IPS-18c (cell line): ENCODE results near the gene CIDEB.
A peak's percentile ranks its signal among the peaks of the same experiment; 100 is the strongest.

Experiments used
- H3K4me3 ChIP-seq: 2 replicates; pipeline ENCODE4 v1.7.0; 2013; ENCODE audit warnings: low read depth, mild to moderate bottlenecking, low read length, moderate library complexity; ENCODE audit not compliant: insufficient read depth
- H3K9me3 ChIP-seq: one replicate; pipeline ENCODE4 v1.6.1; 2013; ENCODE audit warnings: mild to moderate bottlenecking, low read length, moderate library complexity; ENCODE audit not compliant: control insufficient read depth, insufficient read depth

CIDEB gene

GRCh38 chr14:24300326-24300980, 7.3 kb downstream of the CIDEB start:
- H3K4me3 ChIP-seq, result peak overlapping the region; percentile 92

GRCh38 chr14:24299255-24300191, 8.3 kb downstream of the CIDEB start, which contains the start of the genes DHRS1 and NOP9:
Gene DHRS1 (minus strand): TSS chr14:24299780. CDS start chr14:24299106, 674 bp downstream.
Gene NOP9 (plus strand): TSS chr14:24299850. CDS start chr14:24299955, 105 bp downstream.
- Histone ChIP-seq H3K9me3 (no peaks in the 10 kb centered on the region), H3K4me3 (peak within 1 kb of the TSS; percentile 92)

More at GRCh38 chr14:24300326-24300980, 7.3 kb downstream of the CIDEB start:
- no peaks in the 10 kb centered on the region for H3K9me3 ChIP-seq

- Histone ChIP-seq H3K4me3 (peak overlapping the region; percentile 92), H3K9me3 (no peaks in the 10 kb centered on the region)
Observed at GRCh38 chr14:24298892-24299254, 8.9 kb downstream of the CIDEB start.

DNA sequence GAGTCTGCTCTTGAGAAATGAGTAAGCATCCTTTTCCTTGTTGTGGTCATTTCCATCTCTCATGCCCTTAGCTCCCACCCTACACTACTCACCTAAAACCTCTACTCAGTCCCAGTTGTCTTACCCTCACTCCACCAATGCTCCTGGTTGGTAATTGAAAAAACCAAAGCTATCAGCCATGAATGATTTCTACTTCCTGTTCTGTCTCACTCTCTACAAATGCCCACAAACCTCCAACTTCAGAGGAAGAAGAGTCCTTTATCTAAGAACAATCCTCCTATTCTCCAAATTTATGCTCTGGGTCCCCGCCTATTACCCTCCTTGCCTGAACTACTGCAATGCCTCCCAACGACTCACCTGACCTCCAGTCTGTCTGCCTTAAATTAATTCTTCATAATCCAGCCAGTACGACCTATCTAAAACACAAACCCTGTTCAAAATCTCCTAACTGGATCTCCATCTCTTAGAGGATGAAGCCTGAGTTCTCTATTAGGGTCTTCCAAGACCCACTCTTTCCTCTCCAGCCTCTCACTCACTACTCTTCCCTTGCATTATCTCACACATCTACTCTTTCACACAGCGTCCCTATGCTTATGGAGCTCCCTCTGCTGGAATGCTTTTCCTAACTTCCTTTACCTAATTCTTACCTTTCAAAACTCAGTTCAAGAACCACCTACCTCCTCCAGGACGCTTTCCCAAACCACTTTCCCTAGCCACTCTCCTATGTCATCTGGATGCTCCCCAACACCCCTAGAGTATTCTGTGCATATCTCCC, 10.4 kb downstream of the CIDEB start:
- no peak overlapping the region for H3K4me3 ChIP-seq
- no peaks in the 10 kb centered on the region for H3K9me3 ChIP-seq

DNA sequence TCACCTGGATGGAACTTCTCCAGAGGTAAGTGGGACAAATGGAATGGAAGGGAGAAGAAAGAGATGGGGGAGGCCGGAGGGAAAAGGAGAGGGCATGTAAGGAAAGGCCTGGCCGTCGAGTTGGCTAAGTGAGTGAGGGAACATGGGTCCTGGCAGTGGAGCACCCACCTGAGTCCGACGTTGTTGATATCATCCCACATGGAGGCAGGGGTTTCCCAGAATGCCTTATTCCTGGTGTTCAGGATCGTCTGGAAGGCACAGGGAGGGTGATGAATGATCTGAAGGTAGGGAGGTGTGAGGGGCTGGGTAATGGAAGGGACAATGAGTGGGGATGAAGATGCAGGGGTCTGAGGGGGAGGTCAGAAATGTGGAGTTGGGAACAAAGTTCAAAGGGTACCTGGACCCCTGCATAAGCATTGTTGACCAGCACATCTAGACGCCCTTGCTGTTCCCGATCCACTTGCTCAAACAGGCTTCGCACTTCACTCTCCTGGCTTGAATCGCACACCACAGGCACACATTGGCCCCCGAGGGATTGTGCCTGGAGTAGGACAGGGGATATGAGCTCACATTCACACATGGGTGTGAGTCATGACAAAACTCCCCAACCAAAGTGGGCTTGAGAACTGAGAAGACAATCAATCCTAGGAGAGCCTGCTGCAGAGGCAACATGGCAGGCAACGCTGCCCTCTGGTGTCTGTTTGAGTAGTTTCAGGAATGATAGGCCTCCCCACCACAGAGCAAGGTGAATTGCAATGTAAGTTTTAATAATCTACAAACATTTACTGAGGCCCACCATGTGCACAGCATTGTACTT, 11.2 kb downstream of the CIDEB start:
- H3K9me3 ChIP-seq, result no peaks in the 10 kb centered on the region
- no peak overlapping the region for H3K4me3 ChIP-seq

- Histone ChIP-seq H3K9me3 (no peaks in the 10 kb centered on the region), H3K4me3 (no peak overlapping the region)
Observed at GRCh38 chr14:24293525-24293924, 14.3 kb downstream of the CIDEB start.

GRCh38 chr14:24292118-24292807, 15.5 kb downstream of the CIDEB start:
- H3K9me3 ChIP-seq, result no peaks in the 10 kb centered on the region
- H3K4me3 ChIP-seq, result no peak overlapping the region

DNA sequence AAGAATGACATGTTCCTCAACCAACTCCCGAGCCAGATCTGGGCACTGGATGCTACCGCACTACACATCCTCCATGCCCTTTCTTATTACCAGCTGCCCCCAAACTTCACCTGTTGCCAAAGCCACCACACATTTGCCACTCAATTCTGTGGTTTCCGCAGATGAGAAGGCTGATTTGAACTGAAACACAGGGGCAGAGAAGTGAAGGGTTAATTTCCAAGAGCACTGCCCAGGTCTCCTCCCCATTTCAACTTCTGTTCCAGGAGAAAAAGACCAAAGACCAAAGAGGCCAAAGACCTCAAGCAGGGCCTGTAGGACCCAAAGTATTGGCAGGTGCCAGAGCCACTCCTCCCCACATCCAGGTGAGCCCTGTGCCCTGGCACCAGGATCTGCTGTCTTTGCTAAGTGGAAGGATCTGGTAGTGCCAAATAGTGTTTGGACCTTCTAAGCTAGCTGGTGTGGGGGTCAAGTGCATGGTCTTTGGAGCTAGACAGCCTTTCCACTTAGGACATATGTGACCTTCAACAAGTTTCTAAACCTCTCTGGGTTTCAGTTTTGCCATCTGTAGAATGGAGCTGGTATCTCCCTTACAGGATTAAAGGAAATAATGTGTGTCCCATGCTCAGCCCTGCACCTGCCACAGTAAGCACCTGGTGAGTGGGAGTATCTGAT, 16.2 kb downstream of the CIDEB start:
- Histone ChIP-seq H3K9me3 (no peaks in the 10 kb centered on the region), H3K4me3 (no peak overlapping the region)

GRCh38 chr14:24290746-24291145, 17.0 kb downstream of the CIDEB start:
- Histone ChIP-seq H3K9me3 (no peaks in the 10 kb centered on the region), H3K4me3 (no peak overlapping the region)

- H3K4me3 ChIP-seq, result no peak overlapping the region
- no peaks in the 10 kb centered on the region for H3K9me3 ChIP-seq
Observed at GRCh38 chr14:24289649-24290280, 18.0 kb downstream of the CIDEB start.

- Histone ChIP-seq H3K9me3 (no peaks in the 10 kb centered on the region), H3K4me3 (no peak overlapping the region)
Observed at GRCh38 chr14:24286996-24287395, 20.8 kb downstream of the CIDEB start.

GRCh38 chr14:24285351-24285750, 22.4 kb downstream of the CIDEB start:
- H3K4me3 ChIP-seq, result no peak overlapping the region
- no peaks in the 10 kb centered on the region for H3K9me3 ChIP-seq

DNA sequence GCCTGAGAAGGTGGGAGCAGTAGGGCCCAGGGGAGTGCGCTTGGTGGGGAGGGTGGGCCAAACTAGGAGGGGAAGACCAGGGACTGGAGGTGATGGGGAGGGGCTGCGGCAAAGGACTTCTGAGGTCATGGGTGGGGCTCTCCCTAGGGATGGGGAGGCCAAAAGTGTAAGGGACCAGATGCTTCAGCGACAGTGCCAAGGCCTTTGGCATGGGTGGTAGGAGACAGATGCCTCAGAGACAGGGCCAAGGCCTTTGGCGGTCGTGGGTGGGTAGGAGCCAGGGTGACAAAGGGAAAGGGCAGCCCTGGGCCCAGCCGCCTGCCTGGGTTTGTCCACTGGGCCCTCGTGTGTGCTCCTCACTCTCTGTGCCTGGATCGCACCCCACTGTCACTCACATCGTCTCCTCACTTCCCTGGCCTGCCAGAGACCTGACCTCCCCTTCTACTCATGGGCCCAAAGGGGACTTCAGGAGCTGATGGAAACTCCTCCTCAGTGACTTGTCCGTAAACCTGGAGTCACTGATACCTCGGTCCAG, 23.2 kb downstream of the CIDEB start:
- no peak overlapping the region for H3K4me3 ChIP-seq
- H3K9me3 ChIP-seq, result no peaks in the 10 kb centered on the region

GRCh38 chr14:24283796-24284460, 23.8 kb downstream of the CIDEB start:
- H3K4me3 ChIP-seq, result no peak overlapping the region
- no peaks in the 10 kb centered on the region for H3K9me3 ChIP-seq

DNA sequence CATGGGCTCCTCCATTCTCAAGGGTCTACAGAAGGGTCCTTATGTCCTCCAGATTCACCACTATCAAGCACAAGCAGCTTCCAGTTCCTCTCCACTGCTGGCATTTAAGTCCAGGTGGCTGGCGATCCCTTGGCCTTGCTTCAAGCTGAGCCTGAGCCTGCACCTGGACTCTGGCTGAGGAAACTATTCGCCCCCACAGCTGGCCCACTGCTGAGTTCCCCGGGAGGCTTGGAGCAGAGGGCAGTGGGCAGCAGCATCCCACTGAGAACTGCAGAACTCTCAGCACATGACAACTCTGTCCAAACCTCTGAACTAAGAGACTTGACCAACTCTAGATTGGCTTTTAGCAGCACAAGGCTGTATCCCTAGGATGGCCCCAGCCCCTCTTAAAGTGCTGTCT, 25.0 kb downstream of the CIDEB start:
- Histone ChIP-seq H3K4me3 (no peak overlapping the region), H3K9me3 (no peaks in the 10 kb centered on the region)
